ENCODE data around the gene RNF207.

The RNF207 gene

DNA sequence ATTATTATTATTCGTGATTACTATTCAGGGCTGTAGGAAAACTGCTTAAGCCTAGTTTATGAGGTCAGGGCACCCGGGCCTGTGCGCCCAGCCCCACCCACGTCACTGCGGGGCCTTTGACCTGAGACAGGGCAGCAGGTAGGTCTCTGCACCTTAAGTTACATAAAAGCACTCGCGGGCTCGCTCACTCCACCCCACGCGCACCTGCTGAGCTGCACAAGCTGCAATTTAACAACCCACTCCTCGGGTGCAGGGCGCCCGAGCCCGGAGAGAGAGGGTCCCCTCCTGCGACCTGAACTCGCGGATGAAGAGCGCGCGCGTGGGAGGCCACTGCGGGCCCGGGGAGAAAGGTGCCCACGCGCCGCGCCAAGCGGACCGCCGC lies 29.4 kb downstream of the RNF207 start:
- peaks cover 14 to 21% of the 10 kb centered on the region in 2 donors for H3K36me3 ChIP-seq (ENCODE audit: control insufficient read depth in 2 of 2, insufficient read depth in 2 of 2, low read length in 2 of 2)
- peak overlapping the region; percentile 71 to 73 for H3K9ac ChIP-seq (ENCODE audit: low read length in 2 of 2)
- no peak overlapping the region for H3K27ac ChIP-seq (ENCODE audit: low read length)
- H3K9me3 ChIP-seq (ENCODE audit: control insufficient read depth in 2 of 2, low read length in 2 of 2) = no peaks in the 10 kb centered on the region
- peak overlapping the region; percentile 81 to 87 for H3K4me3 ChIP-seq (ENCODE audit: low read length in 2 of 2)
- peaks cover 5 to 13% of the 10 kb centered on the region in 2 donors for H3K27me3 ChIP-seq (ENCODE audit: control insufficient read depth in 1 of 2, insufficient read depth in 2 of 2, low read length in 2 of 2)
- peaks cover 12% of the 10 kb centered on the region for H3K4me1 ChIP-seq (ENCODE audit: control insufficient read depth, insufficient read depth, low read length)

DNA sequence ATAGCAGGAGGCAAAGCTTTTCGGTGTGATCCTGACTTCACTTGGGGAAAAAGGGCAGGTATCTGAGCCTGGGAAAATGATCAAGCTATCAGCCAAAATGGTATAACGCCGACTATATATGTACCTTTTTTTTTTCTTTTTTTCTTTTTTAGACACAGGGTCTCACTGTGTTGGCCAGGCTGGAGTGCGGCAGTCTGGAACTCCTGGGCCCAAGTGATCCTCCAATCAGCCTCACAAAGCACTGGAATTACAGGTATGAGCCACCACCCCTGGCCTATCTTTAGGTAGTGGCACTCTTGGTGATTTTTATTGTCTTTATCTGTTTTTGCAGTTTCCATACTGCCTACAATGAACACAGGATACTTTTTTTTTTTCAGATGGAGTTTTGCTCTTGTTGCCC lies 31.2 kb downstream of the RNF207 start:
- no peak overlapping the region for H3K27ac ChIP-seq (ENCODE audit: low read length)
- no peaks in the 10 kb centered on the region for H3K9me3 ChIP-seq (ENCODE audit: control insufficient read depth in 2 of 2, low read length in 2 of 2)
- H3K4me1 ChIP-seq (ENCODE audit: control insufficient read depth, insufficient read depth, low read length) = peaks cover 22% of the 10 kb centered on the region
- H3K27me3 ChIP-seq (ENCODE audit: control insufficient read depth in 1 of 2, insufficient read depth in 2 of 2, low read length in 2 of 2) = peaks cover 21 to 25% of the 10 kb centered on the region in 2 donors
- H3K4me3 ChIP-seq (ENCODE audit: low read length in 2 of 2) = no peak overlapping the region
- H3K9ac ChIP-seq (ENCODE audit: low read length in 2 of 2) = no peak overlapping the region
- H3K36me3 ChIP-seq (ENCODE audit: control insufficient read depth in 2 of 2, insufficient read depth in 2 of 2, low read length in 2 of 2) = peaks cover 8 to 9% of the 10 kb centered on the region in 2 donors

DNA sequence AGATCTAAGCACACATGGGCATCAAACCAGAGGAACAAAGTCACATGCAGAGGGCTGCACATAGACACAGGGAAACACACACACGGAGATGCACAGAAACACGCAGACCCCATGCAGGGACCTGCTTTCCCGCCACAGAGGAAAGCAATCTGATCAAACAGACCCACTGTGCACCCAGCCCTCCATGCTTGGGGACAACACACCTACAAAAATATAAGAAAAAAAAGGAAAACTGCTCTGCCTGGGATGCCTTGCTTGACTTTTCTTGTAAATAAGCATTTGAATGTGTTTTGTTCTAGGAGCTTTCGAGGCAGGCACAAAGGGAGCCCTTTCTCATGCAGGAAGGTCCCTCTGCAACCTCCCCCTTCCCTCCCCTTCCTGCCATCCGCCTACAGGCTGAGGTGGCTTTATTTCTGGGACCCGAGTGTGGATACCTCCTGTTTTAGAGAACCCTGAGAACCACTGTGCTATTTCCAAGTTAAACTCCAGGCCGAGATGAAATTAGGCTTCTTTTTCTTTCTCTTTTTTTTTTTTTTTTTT lies 33.4 kb downstream of the RNF207 start:
- Histone ChIP-seq H3K27me3 (ENCODE audit: control insufficient read depth in 1 of 2, insufficient read depth in 2 of 2, low read length in 2 of 2) (peaks cover 39 to 42% of the 10 kb centered on the region in 2 donors), H3K9ac (ENCODE audit: low read length in 2 of 2) (no peak overlapping the region)

DNA sequence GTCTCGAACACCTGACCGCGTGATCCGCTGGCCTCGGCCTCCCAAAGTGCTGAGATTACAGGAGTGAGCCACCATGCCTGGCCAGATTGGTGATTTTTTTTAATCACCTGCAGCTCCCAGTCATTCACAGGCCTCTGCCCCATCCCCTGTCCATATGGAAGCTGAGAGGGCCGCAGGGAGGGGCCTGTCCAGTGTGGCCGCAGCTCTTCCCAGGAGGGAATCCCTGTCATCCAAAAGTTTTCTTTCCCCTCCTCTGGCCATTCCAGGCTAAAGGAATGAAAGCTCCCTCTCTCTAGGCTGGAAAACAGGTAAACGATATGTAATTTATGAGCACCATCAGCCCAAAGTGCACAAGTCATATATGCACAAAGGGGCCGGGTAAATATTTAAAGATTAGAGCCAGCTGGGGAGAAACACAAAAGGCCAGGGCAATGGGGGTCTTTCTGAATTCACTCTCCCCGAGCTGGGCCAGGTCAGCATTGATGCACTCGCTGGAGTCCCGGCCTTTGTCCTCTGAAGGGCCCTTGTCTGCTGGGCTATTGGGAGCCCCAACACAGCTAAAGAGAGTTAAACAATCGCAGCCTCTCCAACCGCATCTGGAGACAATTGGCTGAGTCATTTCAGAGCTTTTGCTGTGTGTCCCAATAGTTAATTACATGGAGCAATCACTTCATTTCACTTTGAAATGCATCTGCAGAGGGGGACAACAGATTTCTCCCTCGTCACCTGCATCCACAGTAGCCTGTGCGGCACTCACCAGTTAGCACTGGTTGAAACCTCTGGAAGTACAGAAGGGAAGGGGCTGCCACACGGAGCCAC lies 34.2 kb downstream of the RNF207 start:
- no peaks in the 10 kb centered on the region for H3K9me3 ChIP-seq (ENCODE audit: control insufficient read depth in 2 of 2, low read length in 2 of 2)
- H3K9ac ChIP-seq (ENCODE audit: low read length in 2 of 2) = no peak overlapping the region
- no peak overlapping the region for H3K27ac ChIP-seq (ENCODE audit: low read length)
- H3K36me3 ChIP-seq (ENCODE audit: control insufficient read depth in 2 of 2, insufficient read depth in 2 of 2, low read length in 2 of 2) = no peaks in the 10 kb centered on the region
- no peak overlapping the region for H3K4me3 ChIP-seq (ENCODE audit: low read length in 2 of 2)
- H3K27me3 ChIP-seq (ENCODE audit: control insufficient read depth in 1 of 2, insufficient read depth in 2 of 2, low read length in 2 of 2) = peaks cover 43 to 46% of the 10 kb centered on the region in 2 donors
- H3K4me1 ChIP-seq (ENCODE audit: control insufficient read depth, insufficient read depth, low read length) = peaks cover 14% of the 10 kb centered on the region

More for the DNA sequence above, 33.4 kb downstream of the RNF207 start:
- peaks cover 0 to 2% of the 10 kb centered on the region in 2 donors for H3K36me3 ChIP-seq (ENCODE audit: control insufficient read depth in 2 of 2, insufficient read depth in 2 of 2, low read length in 2 of 2)
- H3K27ac ChIP-seq (ENCODE audit: low read length) = no peak overlapping the region
- peaks cover 22% of the 10 kb centered on the region for H3K4me1 ChIP-seq (ENCODE audit: control insufficient read depth, insufficient read depth, low read length)
- H3K9me3 ChIP-seq (ENCODE audit: control insufficient read depth in 2 of 2, low read length in 2 of 2) = no peaks in the 10 kb centered on the region
- no peak overlapping the region for H3K4me3 ChIP-seq (ENCODE audit: low read length in 2 of 2)

DNA sequence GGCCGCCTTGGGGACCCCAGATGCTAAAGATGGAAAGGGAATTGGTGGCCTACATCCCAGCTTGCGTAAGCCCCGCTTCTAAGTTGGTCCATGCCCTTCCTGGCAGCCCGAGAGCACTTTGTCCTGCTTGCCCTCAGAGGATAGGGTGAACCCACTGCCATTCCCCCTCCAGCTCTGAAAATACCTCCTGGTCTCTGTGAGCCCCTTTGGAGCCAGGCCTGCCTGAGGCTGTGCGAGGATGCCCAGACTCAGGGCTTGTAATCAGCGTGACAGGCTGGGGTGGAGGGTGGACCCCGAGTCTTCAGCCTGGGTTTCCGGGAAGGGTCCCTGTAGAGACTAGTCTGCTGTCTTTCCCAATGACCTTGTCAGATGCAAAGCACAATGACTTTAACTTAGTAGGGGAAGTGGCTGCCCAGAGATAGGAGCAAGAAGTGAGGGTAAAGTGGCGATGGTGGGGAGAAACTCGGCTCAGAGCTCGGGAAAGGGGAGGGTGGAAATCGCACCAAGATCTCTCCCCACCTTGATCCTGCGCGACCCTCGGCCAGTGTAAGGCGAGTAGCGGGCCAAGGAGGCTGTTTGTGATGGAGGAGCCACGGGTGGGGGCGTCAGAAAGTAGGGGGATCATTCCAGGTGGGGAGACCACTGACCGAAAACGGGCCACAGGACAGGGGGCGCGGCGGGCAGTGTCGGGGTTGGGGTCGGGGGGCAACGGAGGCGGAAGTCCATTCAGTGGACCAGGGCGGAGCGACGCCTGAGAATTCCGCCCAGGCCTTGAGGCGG lies 35.4 kb downstream of the RNF207 start:
- Histone ChIP-seq H3K27me3 (ENCODE audit: control insufficient read depth in 1 of 2, insufficient read depth in 2 of 2, low read length in 2 of 2) (peaks cover 50 to 56% of the 10 kb centered on the region in 2 donors), H3K4me1 (ENCODE audit: control insufficient read depth, insufficient read depth, low read length) (peaks cover 21% of the 10 kb centered on the region), H3K4me3 (ENCODE audit: low read length in 2 of 2) (no peak overlapping the region)

DNA sequence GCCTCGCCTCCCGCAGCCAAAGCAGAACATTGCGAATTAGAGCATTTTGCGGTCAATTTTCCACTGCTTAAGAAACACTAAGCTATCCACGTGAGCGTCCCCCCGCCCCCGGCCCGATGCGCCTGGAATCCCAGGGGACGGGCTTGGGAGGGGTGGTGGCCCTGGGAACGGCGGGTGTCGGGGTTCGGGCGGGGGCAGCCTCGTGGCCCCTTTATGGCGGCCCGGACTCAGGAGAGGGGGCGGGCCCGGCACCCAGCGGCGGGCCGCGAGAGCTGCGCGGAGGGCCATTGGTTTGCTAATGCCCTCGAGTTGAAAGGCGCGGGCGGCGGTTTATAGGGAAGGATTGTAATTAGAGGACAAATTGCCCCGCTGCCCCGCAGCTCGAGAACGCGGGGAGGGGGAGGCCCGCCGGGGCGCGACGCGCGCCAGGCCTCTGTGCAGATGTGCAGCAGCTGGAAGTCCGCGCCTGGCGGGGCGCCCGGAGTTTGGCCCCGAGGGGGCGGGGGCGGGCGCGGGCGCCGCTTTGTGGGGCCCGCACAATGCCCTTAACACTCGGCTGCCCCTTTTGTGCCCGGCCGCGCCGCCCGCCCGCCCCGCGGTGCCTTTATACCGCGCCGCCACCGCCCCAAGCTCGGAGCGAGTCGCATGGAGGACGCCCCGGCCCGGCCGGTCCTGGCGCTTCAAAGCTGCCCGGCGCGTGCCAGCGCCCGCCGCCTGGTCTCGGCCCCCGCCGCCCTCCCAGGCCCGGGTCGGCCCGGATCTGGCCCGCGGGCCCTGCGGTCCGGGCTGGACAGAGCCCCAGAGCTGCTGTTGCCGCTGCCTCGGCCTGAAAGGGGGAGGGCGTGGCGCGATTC lies 36.2 kb downstream of the RNF207 start:
- Histone ChIP-seq H3K9ac (ENCODE audit: low read length in 2 of 2) (no peak overlapping the region), H3K9me3 (ENCODE audit: control insufficient read depth in 2 of 2, low read length in 2 of 2) (no peaks in the 10 kb centered on the region), H3K27ac (ENCODE audit: low read length) (no peak overlapping the region), H3K36me3 (ENCODE audit: control insufficient read depth in 2 of 2, insufficient read depth in 2 of 2, low read length in 2 of 2) (no peaks in the 10 kb centered on the region), H3K4me1 (ENCODE audit: control insufficient read depth, insufficient read depth, low read length) (peaks cover 24% of the 10 kb centered on the region), H3K27me3 (ENCODE audit: control insufficient read depth in 1 of 2, insufficient read depth in 2 of 2, low read length in 2 of 2) (peaks cover 58 to 62% of the 10 kb centered on the region in 2 donors), H3K4me3 (ENCODE audit: low read length in 2 of 2) (no peak overlapping the region)

More for the DNA sequence above, 35.4 kb downstream of the RNF207 start:
- no peaks in the 10 kb centered on the region for H3K36me3 ChIP-seq (ENCODE audit: control insufficient read depth in 2 of 2, insufficient read depth in 2 of 2, low read length in 2 of 2)
- no peak overlapping the region for H3K9ac ChIP-seq (ENCODE audit: low read length in 2 of 2)
- H3K27ac ChIP-seq (ENCODE audit: low read length) = no peak overlapping the region
- H3K9me3 ChIP-seq (ENCODE audit: control insufficient read depth in 2 of 2, low read length in 2 of 2) = no peaks in the 10 kb centered on the region

DNA sequence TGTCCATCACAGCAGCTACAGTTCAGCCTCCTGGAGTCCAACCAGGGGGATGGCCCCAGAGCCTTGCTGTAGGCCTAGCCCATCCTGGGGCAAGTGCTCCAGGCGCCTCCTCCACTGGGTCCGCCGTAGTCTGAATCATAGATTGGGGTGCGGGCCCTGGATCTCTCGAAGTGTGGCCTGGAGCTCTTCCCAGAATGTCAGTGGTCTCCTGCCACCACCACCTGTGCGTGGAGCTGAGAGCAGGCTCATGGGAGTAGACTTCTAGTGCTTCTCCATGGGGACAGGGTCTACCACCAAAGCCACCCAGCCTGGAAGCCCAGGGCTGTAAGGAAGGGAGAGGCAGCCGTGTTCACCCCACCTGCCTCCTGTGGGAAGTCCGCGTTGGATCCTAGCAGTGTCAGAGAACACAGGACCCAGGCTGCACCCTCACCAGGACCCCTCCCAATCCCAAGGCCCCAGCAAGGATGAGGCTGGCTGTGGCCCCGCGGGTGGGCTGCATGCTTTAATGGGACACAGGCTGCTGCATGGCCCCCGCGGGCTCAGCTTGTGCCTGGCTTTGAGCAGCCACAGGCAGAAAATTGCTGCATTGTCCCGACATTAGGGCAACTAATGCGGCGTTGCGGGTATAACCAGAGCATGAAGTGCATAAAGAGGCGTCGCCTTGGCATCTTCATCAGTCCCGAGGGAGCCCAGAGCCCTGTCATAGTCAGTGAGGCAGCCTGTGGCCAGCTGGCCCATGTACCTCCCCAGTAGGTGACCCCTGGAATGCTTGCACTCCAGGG lies 37.3 kb downstream of the RNF207 start:
- H3K27ac ChIP-seq (ENCODE audit: low read length) = no peak overlapping the region
- no peaks in the 10 kb centered on the region for H3K9me3 ChIP-seq (ENCODE audit: control insufficient read depth in 2 of 2, low read length in 2 of 2)
- no peak overlapping the region for H3K4me3 ChIP-seq (ENCODE audit: low read length in 2 of 2)
- no peaks in the 10 kb centered on the region for H3K36me3 ChIP-seq (ENCODE audit: control insufficient read depth in 2 of 2, insufficient read depth in 2 of 2, low read length in 2 of 2)
- H3K9ac ChIP-seq (ENCODE audit: low read length in 2 of 2) = no peak overlapping the region
- peaks cover 67 to 73% of the 10 kb centered on the region in 2 donors for H3K27me3 ChIP-seq (ENCODE audit: control insufficient read depth in 1 of 2, insufficient read depth in 2 of 2, low read length in 2 of 2)
- H3K4me1 ChIP-seq (ENCODE audit: control insufficient read depth, insufficient read depth, low read length) = peaks cover 24% of the 10 kb centered on the region

DNA sequence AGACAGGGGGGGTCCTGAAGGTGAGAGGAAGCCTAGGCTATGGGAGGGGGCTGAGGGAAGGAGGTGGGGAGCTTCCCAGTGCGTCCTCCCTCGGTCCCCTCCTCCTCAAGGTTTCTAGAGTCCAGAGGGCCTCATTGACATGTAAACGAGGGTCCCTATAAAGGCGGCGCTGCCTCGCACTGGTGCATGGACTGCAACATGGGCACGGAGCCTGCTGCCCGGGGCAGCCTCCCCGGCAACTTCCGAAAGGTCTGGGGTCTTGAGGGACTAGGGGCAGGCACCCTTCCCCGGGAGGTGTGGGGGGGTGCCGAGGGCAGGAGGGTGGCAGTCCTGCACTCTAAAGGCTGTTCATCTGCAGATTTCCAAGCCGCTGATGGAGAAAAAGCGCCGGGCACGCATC lies 38.1 kb downstream of the RNF207 start, which contains the start of gene HES3:
TSS of gene HES3 (plus strand) at position 187 of the 400 bp plus-strand sequence. CDS start at position 374, 187 bp downstream.
- H3K4me3 ChIP-seq (ENCODE audit: low read length in 2 of 2) = no peak within 1 kb of the TSS
- H3K27me3 ChIP-seq (ENCODE audit: control insufficient read depth in 1 of 2, insufficient read depth in 2 of 2, low read length in 2 of 2) = peaks cover 68 to 81% of the 10 kb centered on the region in 2 donors
- no peak within 1 kb of the TSS for H3K27ac ChIP-seq (ENCODE audit: low read length)

DNA sequence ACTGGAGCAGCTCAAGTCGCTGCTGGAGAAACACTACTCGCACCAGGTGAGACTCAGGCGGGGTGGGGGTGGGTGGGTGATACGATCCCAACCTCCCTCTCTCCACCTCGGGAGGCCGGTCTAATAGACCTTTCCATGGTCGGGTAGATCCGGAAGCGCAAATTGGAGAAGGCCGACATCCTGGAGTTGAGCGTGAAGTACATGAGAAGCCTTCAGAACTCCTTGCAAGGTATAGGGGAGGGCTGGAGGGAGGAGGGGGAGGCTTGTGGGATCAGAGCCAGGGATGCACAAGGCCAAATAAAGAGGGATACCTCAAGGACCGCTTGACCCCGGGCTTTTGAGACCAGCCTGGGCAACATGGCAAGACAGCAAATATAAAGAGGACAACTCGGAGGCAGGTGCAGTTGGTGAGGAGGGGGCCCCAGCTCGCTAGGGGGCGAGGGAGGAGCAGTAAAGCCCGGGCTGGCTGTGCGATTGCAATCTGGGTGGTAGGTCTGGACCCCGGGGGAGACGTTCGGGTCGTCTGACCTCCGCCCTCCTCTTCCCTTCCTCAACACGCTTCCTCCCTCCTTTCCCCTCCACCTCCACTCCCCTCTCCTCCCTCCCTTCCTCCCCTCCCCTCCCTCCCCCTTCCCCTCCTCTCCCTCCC lies 38.6 kb downstream of the RNF207 start:
- no peak overlapping the region for H3K27ac ChIP-seq (ENCODE audit: low read length)
- H3K27me3 ChIP-seq (ENCODE audit: control insufficient read depth in 1 of 2, insufficient read depth in 2 of 2, low read length in 2 of 2) = peaks cover 63 to 84% of the 10 kb centered on the region in 2 donors
- no peaks in the 10 kb centered on the region for H3K36me3 ChIP-seq (ENCODE audit: control insufficient read depth in 2 of 2, insufficient read depth in 2 of 2, low read length in 2 of 2)
- no peak overlapping the region for H3K9ac ChIP-seq (ENCODE audit: low read length in 2 of 2)
- no peaks in the 10 kb centered on the region for H3K9me3 ChIP-seq (ENCODE audit: control insufficient read depth in 2 of 2, low read length in 2 of 2)
- H3K4me1 ChIP-seq (ENCODE audit: control insufficient read depth, insufficient read depth, low read length) = peaks cover 28% of the 10 kb centered on the region
- no peak overlapping the region for H3K4me3 ChIP-seq (ENCODE audit: low read length in 2 of 2)

More for the DNA sequence above, 38.1 kb downstream of the RNF207 start, which contains the start of gene HES3:
- H3K4me1 ChIP-seq (ENCODE audit: control insufficient read depth, insufficient read depth, low read length) = peaks cover 27% of the 10 kb centered on the region
- H3K9me3 ChIP-seq (ENCODE audit: control insufficient read depth in 2 of 2, low read length in 2 of 2) = no peaks in the 10 kb centered on the region
- no peak within 1 kb of the TSS for H3K9ac ChIP-seq (ENCODE audit: low read length in 2 of 2)
- no peaks in the 10 kb centered on the region for H3K36me3 ChIP-seq (ENCODE audit: control insufficient read depth in 2 of 2, insufficient read depth in 2 of 2, low read length in 2 of 2)

All from stomach smooth muscle (tissue), 2 donors.